ENCODE data around the gene HECTD4.
"Not testable (repeated sequence)": the region's sequence is repeated elsewhere in the genome, so short reads cannot be mapped to it uniquely, and the experiment has no call there.

The HECTD4 gene

DNA sequence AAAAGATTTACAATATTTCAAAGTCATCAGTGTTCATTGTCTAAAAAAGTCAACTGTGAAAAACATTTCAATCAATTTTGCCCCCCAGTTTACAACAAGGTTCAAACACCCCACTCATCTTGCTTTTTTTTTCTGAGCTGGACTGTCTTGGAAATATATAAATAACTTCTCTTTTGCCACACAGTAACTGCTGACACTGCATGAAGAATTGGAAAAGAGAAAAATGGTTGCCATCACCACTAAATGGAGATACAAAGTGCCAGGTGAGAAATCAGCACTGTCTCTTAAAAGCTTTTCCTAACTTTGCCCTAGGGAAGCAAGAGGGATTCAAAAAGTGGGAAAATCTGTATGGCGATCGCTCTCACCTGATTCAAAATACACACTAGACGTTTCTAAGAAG is 155.5 kb downstream of the HECTD4 start:
- Histone ChIP-seq H3K79me2 (ENCODE audit: insufficient read depth, low read length) (no peaks in the 10 kb centered on the region), H4K20me1 (ENCODE audit: insufficient read depth, low read length) (no peaks in the 10 kb centered on the region), H3K27ac (ENCODE audit: low read depth, low read length, poor library complexity, severe bottlenecking) (no peak overlapping the region), H3K36me3 (ENCODE audit: insufficient read depth, low read length) (peaks cover 72% of the 10 kb centered on the region), H3K4me1 (ENCODE audit: insufficient read depth, low read length, severe bottlenecking) (no peaks in the 10 kb centered on the region), H3F3A (ENCODE audit: insufficient read depth, low read length) (no peaks in the 10 kb centered on the region), H2AFZ (ENCODE audit: low read length) (no peak overlapping the region), H3K4me3 (ENCODE audit: low read depth, low read length, poor library complexity, severe bottlenecking) (no peak overlapping the region), H3K4me2 (ENCODE audit: low read length) (no peak overlapping the region), H3K9me3 (ENCODE audit: low read length) (no peaks in the 10 kb centered on the region), H3K27me3 (ENCODE audit: insufficient read depth, low read length) (no peaks in the 10 kb centered on the region), H3K9ac (ENCODE audit: low read length) (no peak overlapping the region), H3K9me2 (ENCODE audit: low read depth, low read length) (no peaks in the 10 kb centered on the region)
- TF ChIP-seq EZH2 (IDR thresholded peaks at IDR 0.05; ENCODE audit: borderline replicate concordance, low read length) = no peak
- TF ChIP-seq, protein P1, sequence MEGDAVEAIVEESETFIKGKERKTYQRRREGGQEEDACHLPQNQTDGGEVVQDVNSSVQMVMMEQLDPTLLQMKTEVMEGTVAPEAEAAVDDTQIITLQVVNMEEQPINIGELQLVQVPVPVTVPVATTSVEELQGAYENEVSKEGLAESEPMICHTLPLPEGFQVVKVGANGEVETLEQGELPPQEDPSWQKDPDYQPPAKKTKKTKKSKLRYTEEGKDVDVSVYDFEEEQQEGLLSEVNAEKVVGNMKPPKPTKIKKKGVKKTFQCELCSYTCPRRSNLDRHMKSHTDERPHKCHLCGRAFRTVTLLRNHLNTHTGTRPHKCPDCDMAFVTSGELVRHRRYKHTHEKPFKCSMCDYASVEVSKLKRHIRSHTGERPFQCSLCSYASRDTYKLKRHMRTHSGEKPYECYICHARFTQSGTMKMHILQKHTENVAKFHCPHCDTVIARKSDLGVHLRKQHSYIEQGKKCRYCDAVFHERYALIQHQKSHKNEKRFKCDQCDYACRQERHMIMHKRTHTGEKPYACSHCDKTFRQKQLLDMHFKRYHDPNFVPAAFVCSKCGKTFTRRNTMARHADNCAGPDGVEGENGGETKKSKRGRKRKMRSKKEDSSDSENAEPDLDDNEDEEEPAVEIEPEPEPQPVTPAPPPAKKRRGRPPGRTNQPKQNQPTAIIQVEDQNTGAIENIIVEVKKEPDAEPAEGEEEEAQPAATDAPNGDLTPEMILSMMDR (IDR thresholded peaks at IDR 0.05; ENCODE audit: low read length) = no peak

DNA sequence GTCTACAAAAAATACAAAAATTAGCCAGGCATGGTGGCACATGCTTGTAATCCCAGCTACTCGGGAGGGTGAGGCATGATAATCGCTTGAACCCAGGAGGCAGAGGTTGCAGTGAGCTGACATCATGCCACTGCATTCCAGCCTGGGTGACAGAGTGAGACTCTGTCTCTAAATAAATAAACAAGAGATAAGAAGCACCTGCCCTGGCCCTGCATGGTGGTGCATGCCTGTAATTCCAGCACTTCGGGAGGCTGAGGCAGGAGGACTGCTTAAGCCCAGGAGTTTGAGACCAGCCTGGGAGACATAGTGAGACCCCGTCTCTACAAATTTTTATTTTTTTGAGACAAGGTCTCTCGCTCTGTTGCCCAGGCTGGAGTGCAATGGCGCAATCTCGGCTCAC is 161.6 kb downstream of the HECTD4 start:
- H3K27me3 ChIP-seq (ENCODE audit: insufficient read depth, low read length); H3K9me3 ChIP-seq (ENCODE audit: low read length); H3F3A ChIP-seq (ENCODE audit: insufficient read depth, low read length); H4K20me1 ChIP-seq (ENCODE audit: insufficient read depth, low read length); H3K27ac ChIP-seq (ENCODE audit: low read depth, low read length, poor library complexity, severe bottlenecking); H3K9ac ChIP-seq (ENCODE audit: low read length); H3K79me2 ChIP-seq (ENCODE audit: insufficient read depth, low read length); H2AFZ ChIP-seq (ENCODE audit: low read length); H3K9me2 ChIP-seq (ENCODE audit: low read depth, low read length); H3K4me3 ChIP-seq (ENCODE audit: low read depth, low read length, poor library complexity, severe bottlenecking); H3K4me1 ChIP-seq (ENCODE audit: insufficient read depth, low read length, severe bottlenecking); H3K4me2 ChIP-seq (ENCODE audit: low read length): not testable (repeated sequence)
- H3K36me3 ChIP-seq (ENCODE audit: insufficient read depth, low read length) = peaks cover 36% of the 10 kb centered on the region

DNA sequence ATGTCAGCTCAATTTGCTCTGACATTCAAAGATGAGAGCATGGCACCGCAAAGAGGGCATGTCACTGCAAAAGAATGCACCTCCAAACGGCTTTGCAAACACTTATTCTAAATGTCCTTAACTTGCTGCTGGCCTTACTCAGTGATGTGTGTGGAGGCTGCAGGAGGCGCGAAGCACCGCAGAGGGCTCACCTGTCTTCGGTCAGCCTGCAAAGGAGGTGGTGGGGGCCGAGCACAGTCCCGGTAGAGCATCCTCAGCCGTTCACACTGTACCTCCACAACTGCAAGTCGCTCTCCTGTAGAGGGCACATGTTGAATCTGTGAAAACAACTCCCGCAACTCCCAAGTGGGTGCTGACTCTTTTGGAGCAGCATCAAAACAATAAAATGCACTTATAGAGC is 163.0 kb downstream of the HECTD4 start:
- Histone ChIP-seq H3K4me2 (ENCODE audit: low read length) (no peak overlapping the region), H3K27me3 (ENCODE audit: insufficient read depth, low read length) (no peaks in the 10 kb centered on the region), H3K4me3 (ENCODE audit: low read depth, low read length, poor library complexity, severe bottlenecking) (no peak overlapping the region), H2AFZ (ENCODE audit: low read length) (no peak overlapping the region), H3K9ac (ENCODE audit: low read length) (no peak overlapping the region), H3F3A (ENCODE audit: insufficient read depth, low read length) (no peaks in the 10 kb centered on the region), H4K20me1 (ENCODE audit: insufficient read depth, low read length) (no peaks in the 10 kb centered on the region), H3K4me1 (ENCODE audit: insufficient read depth, low read length, severe bottlenecking) (no peaks in the 10 kb centered on the region), H3K9me3 (ENCODE audit: low read length) (no peaks in the 10 kb centered on the region), H3K36me3 (ENCODE audit: insufficient read depth, low read length) (peaks cover 40% of the 10 kb centered on the region), H3K27ac (ENCODE audit: low read depth, low read length, poor library complexity, severe bottlenecking) (no peak overlapping the region), H3K9me2 (ENCODE audit: low read depth, low read length) (no peaks in the 10 kb centered on the region), H3K79me2 (ENCODE audit: insufficient read depth, low read length) (no peaks in the 10 kb centered on the region)
- no peak for TF ChIP-seq EZH2 (IDR thresholded peaks at IDR 0.05; ENCODE audit: borderline replicate concordance, low read length)
- TF ChIP-seq, protein P1 (IDR thresholded peaks at IDR 0.05; ENCODE audit: low read length) = no peak

DNA sequence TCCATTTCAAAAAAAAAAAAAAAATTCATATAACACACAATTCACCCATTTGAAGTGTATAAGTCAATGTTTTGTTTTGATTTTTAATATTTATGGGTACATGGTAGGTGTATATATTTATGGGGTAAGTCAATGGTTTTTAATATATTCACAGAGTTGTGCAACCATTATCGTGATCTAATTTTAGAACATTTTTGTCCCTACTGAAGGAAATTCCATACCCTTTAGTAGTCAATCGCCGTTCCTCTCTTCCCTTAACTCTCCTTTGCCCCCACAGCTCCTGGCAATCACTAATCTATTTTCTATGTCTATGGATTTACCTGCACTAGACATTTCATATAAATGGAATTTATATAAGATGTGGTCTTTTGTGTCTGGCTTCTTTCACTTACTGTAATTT is 164.1 kb downstream of the HECTD4 start:
- H3K27ac ChIP-seq (ENCODE audit: low read depth, low read length, poor library complexity, severe bottlenecking) = no peak overlapping the region
- no peaks in the 10 kb centered on the region for H3K4me1 ChIP-seq (ENCODE audit: insufficient read depth, low read length, severe bottlenecking)
- no peak overlapping the region for H3K9ac ChIP-seq (ENCODE audit: low read length)
- H3K9me3 ChIP-seq (ENCODE audit: low read length) = no peaks in the 10 kb centered on the region
- no peaks in the 10 kb centered on the region for H3K79me2 ChIP-seq (ENCODE audit: insufficient read depth, low read length)
- peaks cover 37% of the 10 kb centered on the region for H3K36me3 ChIP-seq (ENCODE audit: insufficient read depth, low read length)
- no peak overlapping the region for H3K4me2 ChIP-seq (ENCODE audit: low read length)
- H4K20me1 ChIP-seq (ENCODE audit: insufficient read depth, low read length) = no peaks in the 10 kb centered on the region
- no peaks in the 10 kb centered on the region for H3F3A ChIP-seq (ENCODE audit: insufficient read depth, low read length)
- TF ChIP-seq, protein P1 (IDR thresholded peaks at IDR 0.05; ENCODE audit: low read length) = no peak
- TF ChIP-seq EZH2 (IDR thresholded peaks at IDR 0.05; ENCODE audit: borderline replicate concordance, low read length) = no peak
- no peak overlapping the region for H3K4me3 ChIP-seq (ENCODE audit: low read depth, low read length, poor library complexity, severe bottlenecking)
- H3K27me3 ChIP-seq (ENCODE audit: insufficient read depth, low read length) = no peaks in the 10 kb centered on the region
- no peak overlapping the region for H2AFZ ChIP-seq (ENCODE audit: low read length)
- H3K9me2 ChIP-seq (ENCODE audit: low read depth, low read length) = no peaks in the 10 kb centered on the region
